HepG2 (cell line): Measurements from ENCODE around the gene RASAL3. TPM values are rescaled to one million over a fixed set of nuclear protein-coding genes. Genes with fewer than 3 reads are reported as not detected.

Experiments
- ARNTL ChIP-seq: sonication (generic); formaldehyde crosslinking; IDR thresholded peaks from 2 replicates; pipeline ENCODE4 v1.4.0; 2020; ENCODE audit warnings: mild to moderate bottlenecking, missing genetic modification reagents
- EP300 ChIP-seq, 3 experiments: sonication (generic) in 1 of 3; formaldehyde crosslinking in 1 of 3; IDR thresholded peaks; 2 replicates each; pipeline versions ENCODE4 v1.5.1 to v1.6.1; 2011 to 2020; ENCODE audit warnings: low read depth in 2 of 3, low read length in 2 of 3, borderline replicate concordance in 1 of 3, improper control_type of control experiment in 1 of 3, mild to moderate bottlenecking in 1 of 3, missing genetic modification reagents in 1 of 3, moderate library complexity in 1 of 3
- HNRNPL ChIP-seq: fragments of 200-400 bp; formaldehyde crosslinking; IDR thresholded peaks from 2 replicates; pipeline ENCODE4 v1.6.1; 2017; ENCODE audit warnings: mild to moderate bottlenecking, low read depth, low read length
- JUND ChIP-seq: sonication (generic); formaldehyde crosslinking; IDR thresholded peaks from 2 replicates; pipeline ENCODE4 v1.8.0; 2022; ENCODE audit warnings: mild to moderate bottlenecking, missing genetic modification reagents
- KDM2A ChIP-seq: sonication (generic); formaldehyde crosslinking; IDR thresholded peaks from 2 replicates; pipeline ENCODE4 v1.4.0; 2020; ENCODE audit warnings: low read depth, missing genetic modification reagents, borderline replicate concordance
- KLF12 ChIP-seq: sonication (generic); formaldehyde crosslinking; IDR thresholded peaks from 2 replicates; pipeline ENCODE4 v1.4.0; 2020; ENCODE audit warnings: missing genetic modification reagents, borderline replicate concordance
- MAF1 ChIP-seq: sonication (generic); formaldehyde crosslinking; IDR thresholded peaks from 2 replicates; pipeline ENCODE4 v1.5.0; 2020; ENCODE audit warnings: missing genetic modification reagents, borderline replicate concordance
- NR2F1 ChIP-seq, 2 experiments: fragments of 450-650 bp in 1 of 2; formaldehyde crosslinking in 1 of 2; IDR thresholded peaks; 2 replicates each; pipeline versions ENCODE4 v1.5.0 to v1.6.1; 2016 to 2020; ENCODE audit warnings: mild to moderate bottlenecking in 1 of 2, missing compliant biosample characterization in 1 of 2, missing genetic modification reagents in 1 of 2, moderate library complexity in 1 of 2
- SALL1 ChIP-seq: sonication (generic); formaldehyde crosslinking; IDR thresholded peaks from 2 replicates; pipeline ENCODE4 v1.8.0; 2022; ENCODE audit warnings: mild to moderate bottlenecking, missing genetic modification reagents
- SOX6 ChIP-seq, 2 experiments: fragments of 450-650 bp in 1 of 2; sonication (generic) in 1 of 2; formaldehyde crosslinking in 1 of 2; IDR thresholded peaks; 2 replicates each; pipeline versions ENCODE4 v1.4.0 to v1.6.1; 2017 to 2020; ENCODE audit warnings: antibody characterized with exemption in 1 of 2, mild to moderate bottlenecking in 1 of 2, missing genetic modification reagents in 1 of 2
- U2AF1 ChIP-seq: fragments of 200-400 bp; formaldehyde crosslinking; optimal IDR thresholded peaks from 2 replicates; pipeline ENCODE3; 2017; ENCODE audit warnings: mild to moderate bottlenecking, low read depth, low read length
- ZNF264 ChIP-seq: sonication (generic); formaldehyde crosslinking; IDR thresholded peaks from 2 replicates; pipeline ENCODE4 v1.4.0; 2020; ENCODE audit warnings: missing genetic modification reagents
- ZNF296 ChIP-seq: sonication (generic); formaldehyde crosslinking; conservative IDR thresholded peaks from 2 replicates; pipeline ENCODE4 v1.5.0; 2020; ENCODE audit warnings: mild to moderate bottlenecking, missing genetic modification reagents
- ZNF44 ChIP-seq: sonication (generic); formaldehyde crosslinking; IDR thresholded peaks from 2 replicates; pipeline ENCODE4 v1.5.1; 2020; ENCODE audit warnings: mild to moderate bottlenecking, missing genetic modification reagents
- ZNF556 ChIP-seq: sonication (generic); formaldehyde crosslinking; IDR thresholded peaks from 2 replicates; pipeline ENCODE4 v1.4.0; 2020; ENCODE audit warnings: mild to moderate bottlenecking, missing genetic modification reagents, borderline replicate concordance
- polyA plus RNA-seq, 8 experiments: library from polyadenylated mRNA; depleted of rRNA in 3 of 8; stranded (reverse) in 7 of 8; unstranded in 1 of 8; fragments of >200 nt; fragmentation: Illumina TruSeq in 4 of 8; extraction: Trizol in 4 of 8; gene quantifications; 2 replicates each; pipeline versions ENCODE4 v1.2.1 to v1.2.3, GENCODE V29; 2011 to 2016; ENCODE audit warnings: low read depth in 4 of 8, missing spikeins in 1 of 8, mixed read lengths in 1 of 8; ENCODE audit not compliant: insufficient read depth in 1 of 8
- total RNA-seq, 5 experiments: library from RNA; depleted of rRNA; stranded (reverse); fragments of >200 nt; fragmentation: Illumina TruSeq; extraction: Trizol; gene quantifications; 2 replicates each; pipeline ENCODE4 v1.2.3, GENCODE V29; 2016; ENCODE audit warnings: low read depth in 1 of 5
- TF ChIP-seq, protein P1 (sequence below): sonication (generic); formaldehyde crosslinking; IDR thresholded peaks from 2 replicates; pipeline ENCODE4 v1.4.0; 2020; ENCODE audit warnings: missing genetic modification reagents, borderline replicate concordance
- TF ChIP-seq, protein P2 (sequence below): sonication (generic); formaldehyde crosslinking; IDR thresholded peaks from 2 replicates; pipeline ENCODE4 v1.5.1; 2020; ENCODE audit warnings: mild to moderate bottlenecking, moderate library complexity, missing genetic modification reagents
- TF ChIP-seq, protein P3 (sequence below): IDR thresholded peaks from 2 replicates; pipeline ENCODE4 v1.6.1; 2018; ENCODE audit warnings: missing genetic modification reagents, mild to moderate bottlenecking, missing compliant biosample characterization
- TF ChIP-seq, protein P4 (sequence below): sonication (generic); formaldehyde crosslinking; IDR thresholded peaks from 2 replicates; pipeline ENCODE4 v1.5.0; 2020; ENCODE audit warnings: mild to moderate bottlenecking, missing genetic modification reagents, moderate library complexity

Gene RASAL3
- total and polyA plus RNA-seq, 2 of the 13 experiments (the other 11 are each of a cell fraction or from before 2014, with no cell fraction given): not detected

DNA sequence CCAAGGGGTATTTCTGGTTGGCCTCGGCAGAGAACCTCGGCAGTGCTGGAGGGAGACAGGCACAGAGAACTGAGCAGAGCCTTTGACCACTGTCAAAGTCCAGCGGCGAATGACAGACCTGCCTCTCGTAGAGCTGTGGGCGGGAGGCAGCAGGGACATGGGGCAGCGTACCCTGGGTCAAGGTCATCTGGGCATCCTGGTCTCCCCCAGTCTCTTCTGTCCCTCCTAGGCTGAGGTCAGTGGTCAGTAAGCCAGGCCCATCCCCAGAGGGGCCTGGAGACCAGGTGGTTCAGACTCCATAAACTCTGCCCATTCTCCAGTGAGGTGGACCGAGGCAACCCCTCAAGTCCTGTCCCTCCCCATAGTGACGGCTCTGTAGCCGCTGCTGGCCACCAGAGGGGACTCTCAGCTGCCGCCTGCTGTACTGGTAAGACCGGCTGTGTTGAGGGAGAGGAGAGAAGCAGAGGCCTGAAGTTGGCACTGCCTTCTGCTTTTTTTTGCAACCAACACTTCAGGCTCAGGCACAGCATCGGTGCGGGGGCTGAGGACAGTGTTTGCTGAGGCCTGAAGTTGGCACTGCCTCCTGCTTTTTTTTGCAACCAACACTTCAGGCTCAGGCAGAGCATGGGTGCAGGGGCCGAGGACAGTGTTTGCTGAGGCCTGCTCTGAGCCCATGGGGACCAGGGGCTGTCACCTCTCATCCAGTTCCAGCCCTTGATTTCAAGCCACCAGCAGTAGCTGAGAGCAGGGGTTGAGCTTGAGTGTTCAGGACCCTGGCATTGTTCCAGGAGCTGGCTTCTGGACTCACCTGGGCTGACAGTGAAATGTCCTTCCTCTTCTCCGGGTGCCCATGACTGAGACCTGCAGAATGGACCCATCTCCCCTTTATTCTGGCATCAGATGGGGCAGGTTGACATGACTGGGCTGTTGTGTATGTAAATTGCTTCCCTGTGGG lies 15.3 kb upstream of the RASAL3 start, which contains the start of gene PGLYRP2 (continued):
- TF ChIP-seq, protein P1, sequence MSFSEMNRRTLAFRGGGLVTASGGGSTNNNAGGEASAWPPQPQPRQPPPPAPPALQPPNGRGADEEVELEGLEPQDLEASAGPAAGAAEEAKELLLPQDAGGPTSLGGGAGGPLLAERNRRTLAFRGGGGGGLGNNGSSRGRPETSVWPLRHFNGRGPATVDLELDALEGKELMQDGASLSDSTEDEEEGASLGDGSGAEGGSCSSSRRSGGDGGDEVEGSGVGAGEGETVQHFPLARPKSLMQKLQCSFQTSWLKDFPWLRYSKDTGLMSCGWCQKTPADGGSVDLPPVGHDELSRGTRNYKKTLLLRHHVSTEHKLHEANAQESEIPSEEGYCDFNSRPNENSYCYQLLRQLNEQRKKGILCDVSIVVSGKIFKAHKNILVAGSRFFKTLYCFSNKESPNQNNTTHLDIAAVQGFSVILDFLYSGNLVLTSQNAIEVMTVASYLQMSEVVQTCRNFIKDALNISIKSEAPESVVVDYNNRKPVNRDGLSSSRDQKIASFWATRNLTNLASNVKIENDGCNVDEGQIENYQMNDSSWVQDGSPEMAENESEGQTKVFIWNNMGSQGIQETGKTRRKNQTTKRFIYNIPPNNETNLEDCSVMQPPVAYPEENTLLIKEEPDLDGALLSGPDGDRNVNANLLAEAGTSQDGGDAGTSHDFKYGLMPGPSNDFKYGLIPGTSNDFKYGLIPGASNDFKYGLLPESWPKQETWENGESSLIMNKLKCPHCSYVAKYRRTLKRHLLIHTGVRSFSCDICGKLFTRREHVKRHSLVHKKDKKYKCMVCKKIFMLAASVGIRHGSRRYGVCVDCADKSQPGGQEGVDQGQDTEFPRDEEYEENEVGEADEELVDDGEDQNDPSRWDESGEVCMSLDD (CRISPR knock-in tag): peak; percentile 50; the same call in 1 of the 2 replicates
- 0 out of 2 replicates have a peak, but pooled peaks have one; percentile 42 for TF ChIP-seq ZNF44 (CRISPR knock-in tag)
- peak; percentile 85 for TF ChIP-seq ZNF296 (CRISPR knock-in tag)
- no peak for TF ChIP-seq MAF1 (CRISPR knock-in tag)
- TF ChIP-seq, protein P2, sequence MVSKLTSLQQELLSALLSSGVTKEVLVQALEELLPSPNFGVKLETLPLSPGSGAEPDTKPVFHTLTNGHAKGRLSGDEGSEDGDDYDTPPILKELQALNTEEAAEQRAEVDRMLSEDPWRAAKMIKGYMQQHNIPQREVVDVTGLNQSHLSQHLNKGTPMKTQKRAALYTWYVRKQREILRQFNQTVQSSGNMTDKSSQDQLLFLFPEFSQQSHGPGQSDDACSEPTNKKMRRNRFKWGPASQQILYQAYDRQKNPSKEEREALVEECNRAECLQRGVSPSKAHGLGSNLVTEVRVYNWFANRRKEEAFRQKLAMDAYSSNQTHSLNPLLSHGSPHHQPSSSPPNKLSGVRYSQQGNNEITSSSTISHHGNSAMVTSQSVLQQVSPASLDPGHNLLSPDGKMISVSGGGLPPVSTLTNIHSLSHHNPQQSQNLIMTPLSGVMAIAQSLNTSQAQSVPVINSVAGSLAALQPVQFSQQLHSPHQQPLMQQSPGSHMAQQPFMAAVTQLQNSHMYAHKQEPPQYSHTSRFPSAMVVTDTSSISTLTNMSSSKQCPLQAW: no peak
- peak; percentile 63; the same call in 1 of the 2 replicates for TF ChIP-seq HNRNPL
- peak; percentile 6; the same call in 1 of the 2 replicates for TF ChIP-seq JUND
- no peak for TF ChIP-seq U2AF1
- TF ChIP-seq, protein P3, sequence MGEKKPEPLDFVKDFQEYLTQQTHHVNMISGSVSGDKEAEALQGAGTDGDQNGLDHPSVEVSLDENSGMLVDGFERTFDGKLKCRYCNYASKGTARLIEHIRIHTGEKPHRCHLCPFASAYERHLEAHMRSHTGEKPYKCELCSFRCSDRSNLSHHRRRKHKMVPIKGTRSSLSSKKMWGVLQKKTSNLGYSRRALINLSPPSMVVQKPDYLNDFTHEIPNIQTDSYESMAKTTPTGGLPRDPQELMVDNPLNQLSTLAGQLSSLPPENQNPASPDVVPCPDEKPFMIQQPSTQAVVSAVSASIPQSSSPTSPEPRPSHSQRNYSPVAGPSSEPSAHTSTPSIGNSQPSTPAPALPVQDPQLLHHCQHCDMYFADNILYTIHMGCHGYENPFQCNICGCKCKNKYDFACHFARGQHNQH (CRISPR knock-in tag): 0 out of 2 replicates have a peak, but pooled peaks have one; percentile 17
- TF ChIP-seq NR2F1 (CRISPR knock-in tag; IDR thresholded peaks at IDR 0.05): peak; percentile 42 to 61; a peak in 2 of 4 replicates
- TF ChIP-seq, protein P4, sequence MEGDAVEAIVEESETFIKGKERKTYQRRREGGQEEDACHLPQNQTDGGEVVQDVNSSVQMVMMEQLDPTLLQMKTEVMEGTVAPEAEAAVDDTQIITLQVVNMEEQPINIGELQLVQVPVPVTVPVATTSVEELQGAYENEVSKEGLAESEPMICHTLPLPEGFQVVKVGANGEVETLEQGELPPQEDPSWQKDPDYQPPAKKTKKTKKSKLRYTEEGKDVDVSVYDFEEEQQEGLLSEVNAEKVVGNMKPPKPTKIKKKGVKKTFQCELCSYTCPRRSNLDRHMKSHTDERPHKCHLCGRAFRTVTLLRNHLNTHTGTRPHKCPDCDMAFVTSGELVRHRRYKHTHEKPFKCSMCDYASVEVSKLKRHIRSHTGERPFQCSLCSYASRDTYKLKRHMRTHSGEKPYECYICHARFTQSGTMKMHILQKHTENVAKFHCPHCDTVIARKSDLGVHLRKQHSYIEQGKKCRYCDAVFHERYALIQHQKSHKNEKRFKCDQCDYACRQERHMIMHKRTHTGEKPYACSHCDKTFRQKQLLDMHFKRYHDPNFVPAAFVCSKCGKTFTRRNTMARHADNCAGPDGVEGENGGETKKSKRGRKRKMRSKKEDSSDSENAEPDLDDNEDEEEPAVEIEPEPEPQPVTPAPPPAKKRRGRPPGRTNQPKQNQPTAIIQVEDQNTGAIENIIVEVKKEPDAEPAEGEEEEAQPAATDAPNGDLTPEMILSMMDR (CRISPR knock-in tag): peak; percentile 72
- TF ChIP-seq KDM2A (CRISPR knock-in tag): peak; percentile 38; the same call in 1 of the 2 replicates
- 0 out of 2 replicates have a peak, but pooled peaks have one; percentile 28 for TF ChIP-seq ARNTL (CRISPR knock-in tag)
- TF ChIP-seq SOX6 (IDR thresholded peaks at IDR 0.05): no peak
- TF ChIP-seq SOX6 (CRISPR knock-in tag; IDR thresholded peaks at IDR 0.05): peak; percentile 64
- peak in 1 of 2 experiments; percentile 34; a peak in 1 of 4 replicates for TF ChIP-seq EP300 (IDR thresholded peaks at IDR 0.05; ENCODE audit: low read depth in 2 of 2, low read length in 2 of 2)
- no peak for TF ChIP-seq EP300 (CRISPR knock-in tag; IDR thresholded peaks at IDR 0.05; ENCODE audit: borderline replicate concordance)
- peak; percentile 80; the same call in 1 of the 2 replicates for TF ChIP-seq ZNF556 (CRISPR knock-in tag)
- peak; percentile 32; the same call in 1 of the 2 replicates for TF ChIP-seq KLF12 (CRISPR knock-in tag)
- peak; percentile 78; the same call in 1 of the 2 replicates for TF ChIP-seq SALL1 (CRISPR knock-in tag)
- peak; percentile 50; the same call in 1 of the 2 replicates for TF ChIP-seq ZNF264
- TF ChIP-seq, all 625 proteins: peak for 110
